Fibroblast of skin of abdomen (primary cell): ENCODE data around the gene COQ8A.

Experiments used
- DNase-seq: peaks from one replicate; pipeline ENCODE4 v3.0.0-alpha.2; 2013

Gene COQ8A

DNA sequence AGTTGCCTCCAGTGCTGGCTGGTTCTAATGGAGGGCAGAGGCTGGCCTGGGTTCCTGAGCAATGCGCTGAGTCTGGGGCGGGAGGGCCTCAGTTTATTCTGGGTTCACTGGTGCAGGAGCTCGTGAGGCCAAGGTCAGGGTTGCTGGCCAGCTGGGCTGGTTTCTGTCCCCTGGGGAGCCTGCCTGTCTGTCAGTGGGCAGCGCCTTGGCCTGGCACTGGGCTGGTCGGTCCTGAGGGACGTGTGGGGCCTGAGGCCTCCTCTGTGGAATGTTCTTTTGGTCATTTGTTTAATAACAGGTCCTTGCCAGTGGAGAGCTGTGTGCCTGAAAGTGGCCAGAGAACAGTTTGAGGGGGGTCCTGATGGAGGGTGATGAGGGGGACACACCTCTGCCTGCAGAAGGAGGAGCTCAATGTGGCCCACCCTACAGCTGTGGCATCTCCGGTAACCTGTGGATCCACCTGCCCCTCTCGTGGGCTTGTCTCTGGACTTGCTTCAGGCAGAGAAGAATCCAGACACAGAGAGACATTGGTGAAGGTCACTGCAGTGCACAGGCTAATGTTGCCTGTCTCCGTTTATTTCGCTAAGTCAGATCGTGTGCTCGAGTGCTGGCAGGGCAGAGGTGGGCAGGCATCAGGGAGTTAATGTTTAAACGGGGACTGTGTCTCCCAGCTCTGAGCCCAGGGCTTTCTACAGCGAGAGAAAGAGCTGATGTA is 34.6 kb downstream of the COQ8A start:
- DNase-seq: no peak

GRCh38 chr1:226975259-226976250 is 35.5 kb downstream of the COQ8A start:
- no peak for DNase-seq

GRCh38 chr1:226976276-226976977 is 36.3 kb downstream of the COQ8A start:
- DNase-seq: no peak

DNA sequence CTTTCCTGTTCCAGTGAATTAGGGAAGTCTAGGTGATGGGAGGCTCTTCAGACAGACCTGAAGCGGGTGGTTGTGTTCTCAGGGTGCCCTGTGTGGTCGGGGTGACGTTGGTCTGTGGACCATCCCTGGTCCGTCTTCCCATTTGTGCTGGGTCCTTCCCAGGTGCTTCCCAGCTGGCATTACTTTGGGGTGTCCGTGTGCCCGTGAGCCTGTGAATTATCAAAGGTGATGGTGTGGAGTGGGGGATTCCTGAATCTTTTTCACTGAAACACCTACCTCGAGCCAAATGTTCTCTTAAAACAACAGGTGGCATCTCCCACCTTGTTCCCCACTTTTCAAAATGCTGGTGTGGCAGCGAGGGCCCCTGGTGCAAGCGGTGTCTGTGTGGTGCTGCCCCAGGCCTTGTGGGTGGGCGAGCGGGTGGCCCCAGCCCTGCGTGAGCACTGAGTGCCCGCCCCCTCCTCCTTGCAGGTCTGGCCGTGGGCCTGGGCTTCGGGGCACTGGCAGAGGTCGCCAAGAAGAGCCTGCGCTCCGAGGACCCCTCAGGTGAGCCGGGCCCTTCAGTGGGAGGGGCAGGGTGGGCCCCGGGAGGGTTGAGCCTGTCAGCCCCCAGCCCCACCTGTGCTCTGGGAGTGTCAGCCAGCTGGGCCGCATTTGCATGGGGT is 37.0 kb downstream of the COQ8A start:
- DNase-seq: no peak

GRCh38 chr1:226977643-226978431 is 37.7 kb downstream of the COQ8A start:
- DNase-seq: no peak

GRCh38 chr1:226978432-226979114 is 38.5 kb downstream of the COQ8A start:
- DNase-seq: no peak

- no peak for DNase-seq
Measured at GRCh38 chr1:226979115-226979516, 39.0 kb downstream of the COQ8A start.

GRCh38 chr1:226979517-226980121 is 39.5 kb downstream of the COQ8A start:
- no peak for DNase-seq

DNA sequence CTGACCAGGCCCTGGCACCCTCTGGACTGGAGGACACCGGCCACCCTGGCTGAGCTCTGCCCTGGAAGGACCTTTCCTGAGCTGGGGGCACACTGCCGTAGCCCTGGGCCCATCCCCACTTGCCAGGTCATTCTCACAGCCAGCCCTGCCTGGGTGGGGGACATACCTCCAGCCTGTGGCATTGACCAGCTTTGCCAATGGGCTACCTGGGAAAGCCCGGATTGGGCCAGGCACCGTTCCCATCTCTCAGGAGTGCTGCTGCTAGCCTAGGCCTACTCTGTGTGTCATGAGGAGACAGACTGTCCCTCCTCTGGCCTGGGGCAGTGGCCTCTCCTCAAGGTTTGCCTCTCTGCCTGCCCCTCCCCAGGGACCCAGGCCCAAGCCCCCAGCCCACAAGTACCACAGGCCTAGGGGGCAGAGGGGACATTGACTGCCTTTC is 40.0 kb downstream of the COQ8A start:
- no peak for DNase-seq

GRCh38 chr1:226980565-226981385 is 40.7 kb downstream of the COQ8A start:
- DNase-seq: no peak

DNA sequence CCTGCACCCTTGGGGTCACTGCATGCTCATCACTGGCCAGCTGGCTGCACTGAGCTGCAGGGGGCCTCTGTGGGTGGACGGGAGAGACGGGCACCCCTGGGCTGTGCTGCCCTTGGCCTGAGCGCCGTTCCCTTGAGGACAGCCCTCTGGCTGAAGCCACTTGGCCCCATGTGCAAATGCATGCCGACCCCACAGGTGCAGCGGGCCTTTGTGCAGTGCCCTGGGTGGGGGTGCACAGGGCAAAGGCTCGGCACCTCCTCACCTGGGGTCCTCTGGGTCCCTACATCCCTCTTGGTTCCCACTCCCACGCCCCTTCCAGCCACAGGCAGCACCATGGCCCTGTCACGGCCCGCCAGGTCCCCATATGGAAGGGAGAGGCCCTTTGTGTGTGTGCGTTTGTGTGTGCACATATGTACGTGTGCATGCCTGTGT is 41.3 kb downstream of the COQ8A start:
- no peak for DNase-seq

DNA sequence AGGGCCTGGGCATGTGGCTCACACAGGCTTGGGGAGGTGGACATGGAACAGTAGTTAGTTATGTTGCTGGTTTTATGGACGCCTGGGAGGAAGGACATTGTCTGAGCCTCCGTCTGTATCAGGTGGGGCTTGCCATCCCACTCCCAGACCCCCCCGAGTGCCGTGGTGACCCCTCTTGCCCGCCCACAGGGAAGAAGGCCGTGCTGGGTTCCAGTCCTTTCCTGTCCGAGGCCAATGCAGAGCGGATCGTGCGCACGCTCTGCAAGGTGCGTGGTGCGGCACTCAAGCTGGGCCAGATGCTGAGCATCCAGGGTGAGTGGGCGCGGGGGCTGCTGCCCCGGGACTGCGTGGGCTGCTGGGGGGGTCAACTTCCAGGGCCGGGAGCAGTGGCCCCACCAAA is 41.7 kb downstream of the COQ8A start:
- no peak for DNase-seq

DNA sequence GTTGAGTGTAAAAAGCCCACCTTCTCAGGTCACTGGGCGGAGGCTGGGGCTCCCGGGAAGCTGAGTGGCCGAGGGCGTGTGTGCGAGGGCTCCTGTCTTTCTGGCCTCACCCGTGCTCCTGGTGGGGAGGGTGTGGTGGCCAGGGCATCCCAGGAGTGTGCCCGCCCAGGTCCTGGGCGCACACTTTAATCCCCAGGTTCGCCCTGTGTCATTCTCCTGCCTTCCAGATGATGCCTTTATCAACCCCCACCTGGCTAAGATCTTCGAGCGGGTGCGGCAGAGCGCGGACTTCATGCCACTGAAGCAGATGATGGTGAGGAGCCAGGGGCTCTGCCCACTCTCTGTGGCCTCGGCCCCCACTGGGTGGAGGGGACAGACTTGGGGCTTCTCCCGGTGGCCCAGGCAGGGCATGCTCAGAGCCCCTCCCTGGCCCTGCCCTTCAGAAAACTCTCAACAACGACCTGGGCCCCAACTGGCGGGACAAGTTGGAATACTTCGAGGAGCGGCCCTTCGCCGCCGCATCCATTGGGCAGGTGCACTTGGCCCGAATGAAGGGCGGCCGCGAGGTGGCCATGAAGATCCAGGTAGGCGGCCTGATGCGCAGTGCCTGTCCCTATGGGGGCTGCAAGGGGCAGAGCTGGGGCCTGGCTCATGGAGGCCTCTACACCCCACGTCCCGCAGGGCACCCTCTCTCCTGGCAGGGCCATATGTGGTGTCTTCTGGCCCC is 42.5 kb downstream of the COQ8A start:
- no peak for DNase-seq

GRCh38 chr1:226983247-226983991 is 43.3 kb downstream of the COQ8A start:
- DNase-seq: no peak

- DNase-seq: no peak
Measured at GRCh38 chr1:226983992-226984364, 43.9 kb downstream of the COQ8A start.

DNA sequence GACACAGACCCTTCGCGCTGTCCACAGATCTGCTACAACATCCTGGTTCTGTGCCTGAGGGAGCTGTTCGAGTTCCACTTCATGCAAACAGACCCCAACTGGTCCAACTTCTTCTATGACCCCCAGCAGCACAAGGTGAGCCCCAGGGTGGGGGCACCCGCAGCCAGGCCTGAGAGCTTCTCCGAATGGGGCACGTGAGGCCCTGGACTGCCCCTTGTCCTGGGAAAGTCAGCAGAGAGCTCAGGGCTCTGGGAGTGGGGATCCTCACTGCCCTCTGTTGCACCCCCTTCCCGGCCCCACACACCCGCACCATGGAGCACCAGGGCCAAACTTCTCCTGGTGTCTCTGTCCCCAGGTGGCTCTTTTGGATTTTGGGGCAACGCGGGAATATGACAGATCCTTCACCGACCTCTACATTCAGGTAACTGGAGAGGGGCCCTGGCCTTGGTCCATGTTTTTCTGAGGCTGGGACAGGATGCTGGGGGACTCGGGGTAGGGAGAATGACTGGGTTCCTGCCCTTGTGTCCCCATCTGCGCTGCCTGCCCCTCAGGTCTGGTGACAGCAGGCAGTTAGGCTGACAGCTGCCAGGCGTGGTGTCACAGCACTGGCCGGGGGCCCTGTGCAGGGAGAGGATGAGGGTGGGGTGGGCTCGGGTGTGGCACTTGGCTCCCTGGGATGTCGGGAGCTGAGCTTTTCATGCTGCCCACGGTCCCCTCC is 44.6 kb downstream of the COQ8A start:
- no peak for DNase-seq

DNA sequence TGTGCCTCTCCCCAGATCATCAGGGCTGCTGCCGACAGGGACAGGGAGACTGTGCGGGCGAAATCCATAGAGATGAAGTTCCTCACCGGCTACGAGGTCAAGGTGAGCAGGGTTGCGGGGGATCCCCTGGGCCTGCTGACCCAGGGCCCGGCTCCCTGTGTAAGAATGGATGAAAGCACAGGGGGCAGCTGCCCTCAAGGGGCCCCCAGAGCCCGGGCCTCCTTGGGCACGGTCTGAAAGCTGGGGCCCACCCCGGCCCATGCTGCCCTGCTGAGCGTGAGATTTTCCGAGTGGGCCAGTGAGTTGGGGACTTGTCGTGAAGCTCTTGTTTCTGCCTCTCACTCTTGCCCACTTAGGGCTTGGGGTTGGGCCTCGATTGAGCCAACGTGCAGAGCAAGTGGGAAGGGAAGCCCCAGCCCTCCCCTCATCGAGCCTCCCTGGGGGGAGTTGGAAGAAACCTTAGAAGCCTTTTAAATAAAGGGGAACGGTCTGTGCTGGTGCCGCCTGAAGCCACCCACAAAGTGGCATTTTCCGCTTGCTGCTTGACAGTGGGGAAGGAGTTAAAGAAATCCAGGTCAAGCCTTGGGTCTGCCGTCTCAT is 45.2 kb downstream of the COQ8A start:
- no peak for DNase-seq
